ENCODE data around the gene THRSP. TPM values are rescaled to one million over a fixed set of nuclear protein-coding genes. Genes with fewer than 3 reads are reported as not detected.

The THRSP gene
- total RNA-seq, 6 experiments from 2014 or later = 3.0 to 92.0 (median 40.1) TPM

DNA sequence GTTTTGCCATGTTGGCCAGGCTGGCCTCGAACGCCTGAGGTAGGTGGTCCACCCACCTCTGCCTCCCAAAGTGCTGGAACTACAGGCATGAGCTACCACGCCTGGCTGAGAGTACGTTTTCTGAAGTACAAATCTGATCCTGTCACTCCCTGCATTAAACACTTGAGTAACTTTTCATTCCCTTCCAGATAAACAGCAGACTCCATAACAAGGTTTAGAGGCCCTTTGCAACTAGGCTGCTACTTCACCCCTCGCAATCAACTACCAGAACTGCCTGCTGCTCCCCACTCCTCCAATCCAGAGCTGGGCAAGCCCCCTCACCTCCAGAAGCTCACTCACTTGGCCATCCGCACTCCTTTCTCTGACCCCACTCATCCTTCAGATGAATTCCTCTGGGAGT, 42.0 kb upstream of the THRSP start:
- TF ChIP-seq CTCF (IDR thresholded peaks at IDR 0.05) (no peak), POLR2A (IDR thresholded peaks at IDR 0.05) (no peak)
- H3K9me3 ChIP-seq = no peaks in the 10 kb centered on the region
- H3K4me3 ChIP-seq = peak overlapping the region in 2 of 3 donors; percentile 48 to 69
- WGBS (ENCODE audit: insufficient coverage, low coverage, low lambda C conversion rate, missing lambda C conversion rate) = 98% methylated on average over 4 of the region's 6 CpGs
- H3K36me3 ChIP-seq = peaks cover 0 to 1% (median 0%) of the 10 kb centered on the region in 4 donors
- H3K27ac ChIP-seq = no peak overlapping the region
- no peaks in the 10 kb centered on the region for H3K27me3 ChIP-seq
- DNase-seq (no peak), ATAC-seq (no peak)
- intact Hi-C loops (cut with DNase I) = no loop called here
- H3K4me1 ChIP-seq = peaks cover 0 to 5% (median 0%) of the 10 kb centered on the region in 4 donors

- ATAC-seq (peak; percentile 94 to 98 (median 95)), DNase-seq (peak; percentile 71 to 77 (median 73))
- peak within 1 kb of the TSS; percentile 62 to 69 (median 62) for H3K27ac ChIP-seq
- H3K4me1 ChIP-seq = peaks cover 0 to 5% (median 0%) of the 10 kb centered on the region in 4 donors
- peak within 1 kb of the TSS; percentile 48 to 69 (median 65) for H3K4me3 ChIP-seq
- TF ChIP-seq POLR2A (IDR thresholded peaks at IDR 0.05) = peak; percentile 76
- TF ChIP-seq CTCF (IDR thresholded peaks at IDR 0.05) = no peak
- intact Hi-C loops (cut with DNase I) = no loop called here
- H3K9me3 ChIP-seq = no peaks in the 10 kb centered on the region
- WGBS (ENCODE audit: insufficient coverage, low coverage, low lambda C conversion rate, missing lambda C conversion rate) = 3% methylated on average over 21 of the region's 37 CpGs
- no peaks in the 10 kb centered on the region for H3K27me3 ChIP-seq
- H3K36me3 ChIP-seq = no peaks in the 10 kb centered on the region
These were observed 41.0 kb upstream of the THRSP start, which contains the start of gene KCTD14 for GRCh38 chr11:78022397-78023396. Gene KCTD14, minus strand, starts transcription at chr11:78023276. Its CDS starts 27 bp downstream, at chr11:78023249.

DNA sequence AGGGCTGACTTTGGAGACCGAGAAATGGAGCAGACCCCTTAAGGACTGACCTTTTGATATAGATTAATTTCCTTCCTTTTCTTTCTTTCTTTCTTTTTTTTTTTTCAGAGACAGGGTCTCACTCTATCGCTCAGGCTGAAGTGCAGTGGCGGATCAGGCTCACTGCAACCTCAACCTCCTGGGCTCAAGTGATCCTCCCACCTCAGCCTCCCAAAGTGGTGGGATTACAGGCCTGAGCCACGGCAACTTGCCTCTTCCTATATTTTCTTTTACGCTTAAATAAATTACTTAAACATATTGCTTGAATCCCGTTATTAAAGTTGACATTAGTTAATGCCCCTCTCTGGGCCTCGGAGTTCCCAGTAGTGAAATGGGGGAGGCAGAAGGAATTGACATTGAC, 40.2 kb upstream of the THRSP start:
- H3K36me3 ChIP-seq = no peaks in the 10 kb centered on the region
- 69% methylated on average over 7 of the region's 7 CpGs for WGBS (ENCODE audit: insufficient coverage, low coverage, low lambda C conversion rate, missing lambda C conversion rate)
- H3K9me3 ChIP-seq = no peaks in the 10 kb centered on the region
- DNase-seq = no peak
- peak in 1 of 4 donors; percentile 20 for ATAC-seq
- H3K4me1 ChIP-seq = peaks cover 0 to 5% (median 0%) of the 10 kb centered on the region in 4 donors
- intact Hi-C loops (cut with DNase I) = no loop called here
- H3K4me3 ChIP-seq = peak overlapping the region; percentile 48 to 69 (median 65)
- peak overlapping the region; percentile 62 to 69 (median 62) for H3K27ac ChIP-seq
- TF ChIP-seq POLR2A (IDR thresholded peaks at IDR 0.05) = no peak
- no peak for TF ChIP-seq CTCF (IDR thresholded peaks at IDR 0.05)
- H3K27me3 ChIP-seq = no peaks in the 10 kb centered on the region

- Histone ChIP-seq H3K27me3 (no peaks in the 10 kb centered on the region), H3K9me3 (no peaks in the 10 kb centered on the region), H3K4me3 (no peak overlapping the region), H3K27ac (no peak overlapping the region), H3K4me1 (peaks cover 0 to 6% (median 0%) of the 10 kb centered on the region in 4 donors), H3K36me3 (no peaks in the 10 kb centered on the region)
- DNase-seq (no peak), ATAC-seq (no peak)
- TF ChIP-seq CTCF (IDR thresholded peaks at IDR 0.05) = no peak
- TF ChIP-seq POLR2A (IDR thresholded peaks at IDR 0.05) = no peak
- intact Hi-C loops (cut with DNase I) = no loop called here
These were observed 38.3 kb upstream of the THRSP start for GRCh38 chr11:78025378-78025777.

All from right lobe of liver (tissue), 6 donors.